Dendritic cell treated with granulocyte-macrophage colony-stimulating factor and Interleukin-4, amounts not matched to agents 40 ng/mL and 50 ng/mL, for 4 days (primary cell): Measurements from ENCODE around the gene PPOX.

Experiments used
- H3K27ac Mint-ChIP-seq: one replicate; pipeline ENCODE4 v1.8.0; 2022; ENCODE audit warnings: mild to moderate bottlenecking, mixed read lengths
- H3K27me3 Mint-ChIP-seq: one replicate; pipeline ENCODE4 v1.8.0; 2022; ENCODE audit warnings: mild to moderate bottlenecking, mixed read lengths
- H3K36me3 Mint-ChIP-seq: one replicate; pipeline ENCODE4 v1.8.0; 2022; ENCODE audit warnings: low read depth, mixed read lengths
- H3K4me1 Mint-ChIP-seq: one replicate; pipeline ENCODE4 v1.8.0; 2022; ENCODE audit warnings: low read depth, mixed read lengths
- H3K4me3 Mint-ChIP-seq: one replicate; pipeline ENCODE4 v1.8.0; 2022; ENCODE audit warnings: mild to moderate bottlenecking, moderate library complexity, mixed read lengths
- H3K9me3 Mint-ChIP-seq: one replicate; pipeline ENCODE4 v1.8.0; 2022; ENCODE audit warnings: mixed read lengths
- intact Hi-C: fragments of 100-400 bp; cut with micrococcal nuclease; formaldehyde crosslinking; loops from one replicate; pipeline ENCODE4 v1.15.0; 2022

The PPOX gene

GRCh38 chr1:161161652-161162051, 4.6 kb upstream of the PPOX start:
- Mint-ChIP-seq H3K36me3 (peaks cover 82% of the 10 kb centered on the region), H3K27me3 (no peaks in the 10 kb centered on the region), H3K4me3 (no peak overlapping the region), H3K9me3 (no peaks in the 10 kb centered on the region), H3K27ac (no peak overlapping the region), H3K4me1 (peaks cover 73% of the 10 kb centered on the region)
- intact Hi-C loops, result no loop called here

GRCh38 chr1:161162052-161162451, 4.2 kb upstream of the PPOX start:
- Mint-ChIP-seq H3K27ac (peak overlapping the region; percentile 96), H3K9me3 (no peaks in the 10 kb centered on the region), H3K4me3 (no peak overlapping the region), H3K4me1 (peaks cover 77% of the 10 kb centered on the region), H3K27me3 (no peaks in the 10 kb centered on the region), H3K36me3 (peaks cover 80% of the 10 kb centered on the region)
- intact Hi-C loops, result no loop called here

DNA sequence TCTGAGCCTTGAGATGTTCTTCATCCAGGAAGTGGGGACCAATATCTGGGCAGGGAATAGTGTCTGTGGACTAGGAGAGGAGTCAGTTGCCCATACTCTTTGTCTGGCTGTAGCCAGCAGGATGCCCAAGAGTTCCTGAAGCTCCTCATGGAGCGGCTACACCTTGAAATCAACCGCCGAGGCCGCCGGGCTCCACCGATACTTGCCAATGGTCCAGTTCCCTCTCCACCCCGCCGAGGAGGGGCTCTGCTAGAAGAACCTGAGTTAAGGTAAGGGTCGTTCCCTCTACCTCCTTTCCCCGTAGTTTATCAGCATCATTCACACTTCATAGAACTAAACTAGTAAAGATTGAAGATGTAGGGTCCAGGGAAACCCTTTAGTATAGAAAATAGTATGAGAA, 3.4 kb upstream of the PPOX start:
- intact Hi-C loops, result no loop called here
- peaks cover 74% of the 10 kb centered on the region for H3K36me3 Mint-ChIP-seq

DNA sequence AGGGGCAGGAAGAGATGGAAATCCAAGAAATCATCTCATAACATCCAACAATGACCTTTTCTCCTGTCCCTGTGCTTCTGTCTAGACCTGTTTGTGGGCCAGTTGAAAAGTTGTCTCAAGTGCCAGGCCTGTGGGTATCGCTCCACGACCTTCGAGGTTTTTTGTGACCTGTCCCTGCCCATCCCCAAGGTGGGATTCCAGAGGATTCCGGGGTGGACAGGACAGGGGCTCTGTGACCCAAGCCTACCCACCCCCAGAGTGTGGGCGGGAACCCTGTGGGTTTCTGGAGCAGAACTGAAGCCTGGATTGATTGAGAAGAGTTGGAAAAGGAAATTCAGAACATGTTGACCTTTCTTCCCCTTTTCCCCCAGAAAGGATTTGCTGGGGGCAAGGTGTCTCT, 2.4 kb upstream of the PPOX start:
- intact Hi-C loops, result no loop called here
- H3K36me3 Mint-ChIP-seq, result peaks cover 75% of the 10 kb centered on the region
- H3K27ac Mint-ChIP-seq, result peak overlapping the region; percentile 96
- H3K9me3 Mint-ChIP-seq, result no peaks in the 10 kb centered on the region
- H3K4me3 Mint-ChIP-seq, result no peak overlapping the region
- peaks cover 88% of the 10 kb centered on the region for H3K4me1 Mint-ChIP-seq
- no peaks in the 10 kb centered on the region for H3K27me3 Mint-ChIP-seq

More for the DNA sequence above, 3.4 kb upstream of the PPOX start:
- Mint-ChIP-seq H3K9me3 (no peaks in the 10 kb centered on the region), H3K4me1 (peaks cover 85% of the 10 kb centered on the region), H3K27ac (peak overlapping the region; percentile 96), H3K4me3 (no peak overlapping the region), H3K27me3 (no peaks in the 10 kb centered on the region)

DNA sequence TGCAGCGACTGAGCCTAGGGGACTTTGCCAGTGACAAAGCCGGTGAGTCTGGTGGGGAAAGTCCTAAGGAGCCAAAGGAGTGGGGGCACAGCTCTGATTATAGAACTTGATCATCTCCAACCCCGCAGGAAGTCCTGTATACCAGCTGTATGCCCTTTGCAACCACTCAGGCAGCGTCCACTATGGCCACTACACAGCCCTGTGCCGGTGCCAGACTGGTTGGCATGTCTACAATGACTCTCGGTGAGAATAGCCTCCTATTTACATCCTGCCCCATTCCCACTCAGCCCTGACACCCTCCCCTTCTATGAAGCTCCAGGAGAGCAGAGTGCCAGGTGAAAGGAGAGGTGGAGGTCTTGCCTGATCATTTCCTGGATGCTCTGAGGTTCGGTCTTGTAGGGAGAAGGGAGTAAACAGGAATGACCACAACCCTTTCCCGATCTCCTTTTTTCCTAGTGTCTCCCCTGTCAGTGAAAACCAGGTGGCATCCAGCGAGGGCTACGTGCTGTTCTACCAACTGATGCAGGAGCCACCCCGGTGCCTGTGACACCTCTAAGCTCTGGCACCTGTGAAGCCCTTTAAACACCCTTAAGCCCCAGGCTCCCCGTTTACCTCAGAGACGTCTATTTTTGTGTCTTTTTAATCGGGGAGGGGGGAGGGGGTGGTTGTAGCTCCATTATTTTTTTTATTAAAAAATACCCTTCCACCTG, 1.2 kb upstream of the PPOX start:
- peak overlapping the region; percentile 96 for H3K27ac Mint-ChIP-seq
- peaks cover 81% of the 10 kb centered on the region for H3K4me1 Mint-ChIP-seq
- peaks cover 77% of the 10 kb centered on the region for H3K36me3 Mint-ChIP-seq
- intact Hi-C loops, result no loop called here
- no peaks in the 10 kb centered on the region for H3K27me3 Mint-ChIP-seq
- H3K4me3 Mint-ChIP-seq, result no peak overlapping the region
- no peaks in the 10 kb centered on the region for H3K9me3 Mint-ChIP-seq

GRCh38 chr1:161166669-161167548, 683 bp downstream of the PPOX start:
- peak overlapping the region; percentile 91 for H3K4me3 Mint-ChIP-seq

GRCh38 chr1:161168906-161169305, 2.7 kb downstream of the PPOX start:
- intact Hi-C loops, result no loop called here
- Mint-ChIP-seq H3K4me1 (peaks cover 49% of the 10 kb centered on the region), H3K4me3 (no peak overlapping the region), H3K36me3 (peaks cover 79% of the 10 kb centered on the region), H3K27ac (no peak overlapping the region), H3K9me3 (no peaks in the 10 kb centered on the region), H3K27me3 (no peaks in the 10 kb centered on the region)

More at GRCh38 chr1:161166669-161167548, 683 bp downstream of the PPOX start:
- Mint-ChIP-seq H3K36me3 (peaks cover 79% of the 10 kb centered on the region), H3K27me3 (no peaks in the 10 kb centered on the region), H3K9me3 (no peaks in the 10 kb centered on the region), H3K4me1 (peaks cover 62% of the 10 kb centered on the region), H3K27ac (peak overlapping the region; percentile 96)
- intact Hi-C loops, result no loop called here

- H3K9me3 Mint-ChIP-seq, result no peaks in the 10 kb centered on the region
- H3K4me1 Mint-ChIP-seq, result peaks cover 39% of the 10 kb centered on the region
- peaks cover 89% of the 10 kb centered on the region for H3K36me3 Mint-ChIP-seq
- H3K27me3 Mint-ChIP-seq, result no peaks in the 10 kb centered on the region
- H3K27ac Mint-ChIP-seq, result no peak overlapping the region
- no peak overlapping the region for H3K4me3 Mint-ChIP-seq
- intact Hi-C loops, result no loop called here
Measured at GRCh38 chr1:161171191-161171590, 5.0 kb downstream of the PPOX start.

DNA sequence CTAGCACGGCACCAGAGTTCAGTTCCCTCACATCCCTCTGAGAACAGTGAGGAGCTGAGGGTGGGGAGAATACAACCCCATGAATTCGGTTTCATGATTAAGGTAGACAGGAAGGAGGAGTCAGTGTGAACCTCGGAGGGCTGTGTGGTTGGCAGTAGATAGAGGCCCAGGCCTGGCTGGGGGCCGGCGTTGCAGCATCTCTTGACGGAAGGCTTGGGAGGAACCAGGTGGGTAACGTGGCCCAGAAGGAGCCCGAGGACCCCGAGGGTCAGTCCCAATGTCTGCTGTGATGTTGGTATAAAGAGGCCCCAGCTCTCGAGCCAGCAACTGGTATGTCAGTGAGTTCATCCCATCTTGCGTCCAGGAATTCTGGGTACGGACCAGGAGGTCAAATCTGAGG, 5.5 kb downstream of the PPOX start:
- intact Hi-C loops, result no loop called here
- H3K9me3 Mint-ChIP-seq, result no peaks in the 10 kb centered on the region
- no peak overlapping the region for H3K27ac Mint-ChIP-seq
- no peaks in the 10 kb centered on the region for H3K27me3 Mint-ChIP-seq
- H3K4me3 Mint-ChIP-seq, result no peak overlapping the region
- H3K4me1 Mint-ChIP-seq, result peaks cover 39% of the 10 kb centered on the region
- H3K36me3 Mint-ChIP-seq, result peaks cover 85% of the 10 kb centered on the region

- H3K27me3 Mint-ChIP-seq, result no peaks in the 10 kb centered on the region
- H3K4me3 Mint-ChIP-seq, result no peak overlapping the region
- H3K4me1 Mint-ChIP-seq, result peaks cover 34% of the 10 kb centered on the region
- H3K27ac Mint-ChIP-seq, result no peak overlapping the region
- H3K9me3 Mint-ChIP-seq, result no peaks in the 10 kb centered on the region
- peaks cover 87% of the 10 kb centered on the region for H3K36me3 Mint-ChIP-seq
- intact Hi-C loops, result no loop called here
Measured at GRCh38 chr1:161172349-161172748, 6.1 kb downstream of the PPOX start.

GRCh38 chr1:161172776-161173376, 6.7 kb downstream of the PPOX start:
- Mint-ChIP-seq H3K27me3 (no peaks in the 10 kb centered on the region), H3K27ac (no peak overlapping the region), H3K4me3 (no peak overlapping the region), H3K4me1 (peaks cover 28% of the 10 kb centered on the region), H3K36me3 (peaks cover 87% of the 10 kb centered on the region), H3K9me3 (no peaks in the 10 kb centered on the region)
- intact Hi-C loops, result no loop called here

DNA sequence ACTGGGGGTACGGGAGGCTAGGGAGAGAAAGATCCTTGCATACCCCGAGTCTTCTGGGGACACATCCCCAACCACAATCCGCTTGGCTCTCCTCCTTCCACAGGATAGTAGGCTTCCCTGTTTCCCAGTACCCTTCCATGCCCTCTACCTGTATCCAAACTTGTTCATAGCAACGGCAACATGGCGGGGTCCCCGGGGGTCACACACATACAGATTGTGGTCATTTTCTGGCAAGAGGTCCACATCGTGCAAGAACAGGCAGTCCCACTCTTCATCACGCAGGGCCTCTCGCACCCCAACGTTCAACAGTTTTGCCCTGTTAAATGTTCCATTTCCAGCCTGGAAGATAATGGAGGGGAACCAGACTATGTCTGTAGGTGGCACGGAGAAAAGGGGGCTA, 7.5 kb downstream of the PPOX start:
- Mint-ChIP-seq H3K4me1 (peaks cover 22% of the 10 kb centered on the region), H3K9me3 (no peaks in the 10 kb centered on the region), H3K36me3 (peaks cover 79% of the 10 kb centered on the region), H3K4me3 (no peak overlapping the region), H3K27ac (no peak overlapping the region), H3K27me3 (no peaks in the 10 kb centered on the region)
- intact Hi-C loops, result no loop called here

DNA sequence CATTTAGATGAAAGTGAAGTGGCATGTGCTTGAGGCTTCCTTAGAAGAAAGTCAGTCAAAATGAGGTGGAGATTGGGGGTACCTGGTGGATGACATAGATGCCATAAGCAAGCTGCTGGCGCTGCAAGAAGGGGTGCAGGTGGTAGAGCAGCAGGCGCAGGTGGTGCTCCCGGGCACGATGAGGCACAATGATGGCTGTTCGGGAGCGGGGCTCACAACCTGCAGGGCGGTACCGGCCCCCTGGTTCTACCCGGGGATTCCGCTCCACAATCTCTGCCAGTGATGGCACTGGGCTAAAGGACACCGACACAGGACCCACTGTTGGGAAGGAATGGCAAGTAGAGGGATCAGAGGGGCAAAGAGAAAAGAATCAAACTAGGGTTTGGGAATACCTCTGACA, 8.7 kb downstream of the PPOX start:
- Mint-ChIP-seq H3K9me3 (no peaks in the 10 kb centered on the region), H3K27me3 (no peaks in the 10 kb centered on the region), H3K36me3 (peaks cover 69% of the 10 kb centered on the region), H3K4me3 (no peak overlapping the region), H3K27ac (peak overlapping the region; percentile 24), H3K4me1 (peaks cover 22% of the 10 kb centered on the region)
- intact Hi-C loops, result no loop called here

DNA sequence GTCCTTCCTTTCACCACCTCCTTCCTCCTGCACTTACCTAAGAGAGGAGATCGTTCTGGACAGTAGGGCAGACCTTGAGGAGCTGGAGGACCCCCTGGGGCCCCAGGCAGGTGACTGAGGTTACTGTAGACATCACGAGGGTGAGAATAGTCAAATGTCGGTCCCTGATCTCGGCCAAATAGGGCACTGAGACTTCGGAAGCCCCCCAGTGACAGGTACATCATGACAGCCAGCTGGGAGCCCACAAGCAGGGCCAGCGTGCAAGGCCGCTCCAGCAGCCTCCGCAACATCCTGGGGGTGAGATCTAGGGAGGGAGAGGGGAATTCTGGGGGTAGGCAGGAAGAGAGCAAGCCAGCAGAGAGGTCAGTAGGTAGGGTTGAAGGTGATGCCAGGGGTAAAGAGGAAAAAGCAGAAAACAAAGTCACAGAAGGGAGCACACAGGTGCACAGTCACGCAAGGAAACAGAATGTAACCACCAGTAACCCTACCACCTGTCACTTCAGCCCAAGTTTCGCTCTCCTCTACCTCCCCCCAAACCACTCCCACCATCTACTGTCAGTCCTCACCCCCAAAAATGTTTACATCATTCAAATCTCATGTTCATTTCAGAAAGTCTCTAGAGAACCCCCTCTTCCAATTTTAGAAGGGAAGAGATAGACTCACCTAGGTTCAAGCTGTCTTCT, 9.7 kb downstream of the PPOX start:
- H3K27ac Mint-ChIP-seq, result peak overlapping the region; percentile 91
- peak overlapping the region; percentile 99 for H3K4me3 Mint-ChIP-seq
- no peaks in the 10 kb centered on the region for H3K9me3 Mint-ChIP-seq
- H3K27me3 Mint-ChIP-seq, result no peaks in the 10 kb centered on the region
- peaks cover 60% of the 10 kb centered on the region for H3K36me3 Mint-ChIP-seq
- H3K4me1 Mint-ChIP-seq, result peaks cover 31% of the 10 kb centered on the region
- intact Hi-C loops, result no loop called here
